Frontal cortex (tissue), 4 donors: Measurements from ENCODE around the gene TAF4B. TPM values are rescaled to one million over a fixed set of nuclear protein-coding genes. Genes with fewer than 3 reads are reported as not detected.
"Not testable (repeated sequence)": the region's sequence is repeated elsewhere in the genome, so short reads cannot be mapped to it uniquely, and the experiment has no call there.

Experiments
- DNase-seq, 2 donors: peaks; one replicate each; pipeline ENCODE4 v3.0.0; 2012; ENCODE audit warnings: low spot score in 2 of 2
- FAIRE-seq: peaks from 2 replicates; lab custom pipeline; 2012; peaks lifted over from hg19 to GRCh38; lab: Jason Lieb, UNC
- total RNA-seq: library from RNA; depleted of rRNA; stranded (reverse); fragments of >200 nt; gene quantifications from one replicate; pipeline ENCODE4 v1.2.3, GENCODE V29; 2014
- donor health status: control.
- donor health status: control.
- donor health status: control.

The TAF4B gene
- total RNA-seq, 1 donor from 2014 or later, result 2.0 TPM

DNA sequence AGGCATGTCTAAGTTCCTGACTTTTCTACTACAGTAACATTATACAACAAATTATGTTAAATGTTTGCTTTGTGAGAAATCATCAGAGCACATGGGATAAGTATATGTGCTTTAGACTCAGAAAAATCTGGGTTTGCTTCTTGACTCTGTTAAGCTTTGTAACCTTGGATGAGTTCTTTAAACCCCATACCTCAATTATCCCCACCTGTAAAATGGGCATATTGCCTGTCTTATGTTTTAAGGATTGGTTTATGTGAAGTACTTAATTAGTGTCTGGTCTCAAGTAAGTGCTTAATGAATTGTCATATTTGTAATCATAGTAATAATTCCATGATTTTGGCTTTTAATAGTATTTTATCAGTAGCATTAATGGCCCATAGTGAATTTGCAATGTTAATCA, 135.8 kb downstream of the TAF4B start:
- no peak for DNase-seq
- FAIRE-seq, result no peak

DNA sequence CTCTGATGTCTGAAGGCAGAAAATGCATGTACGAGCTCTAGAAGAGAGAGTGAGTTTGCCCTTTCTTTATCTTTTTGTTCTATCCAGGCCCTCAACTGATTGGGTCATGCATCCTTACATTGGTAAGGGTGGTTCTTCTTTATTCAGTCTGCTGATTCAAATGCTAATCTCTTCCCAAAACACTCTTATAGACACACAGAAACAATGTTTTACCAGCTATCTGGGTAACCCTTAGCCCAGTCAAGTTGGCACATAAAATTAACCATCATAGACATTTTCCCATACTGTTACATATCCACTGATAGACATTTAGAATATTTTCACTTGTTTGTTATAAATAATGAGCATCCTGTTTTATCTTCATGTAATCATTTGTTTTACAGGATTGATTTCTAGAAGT, 141.2 kb downstream of the TAF4B start:
- FAIRE-seq, result no peak
- DNase-seq, result no peak

DNA sequence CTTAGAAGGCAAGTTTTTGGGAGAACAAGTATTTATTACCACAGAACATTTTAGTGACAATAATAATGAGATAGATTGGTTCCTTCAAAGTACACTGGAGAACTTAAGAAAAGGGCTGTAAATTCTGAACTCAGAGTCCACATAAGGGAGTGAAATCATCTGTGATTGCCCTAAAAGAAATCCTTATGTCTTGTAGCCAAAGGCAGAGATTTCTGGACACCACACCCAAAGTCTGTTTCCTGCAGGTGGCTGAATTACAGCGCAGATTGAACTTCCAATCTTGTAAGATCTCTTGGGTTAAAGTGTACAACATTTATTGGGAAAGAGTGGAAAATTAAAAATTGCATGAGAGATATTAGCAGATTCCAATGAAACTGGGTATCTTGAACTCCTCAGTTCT, 143.8 kb downstream of the TAF4B start:
- DNase-seq (no peak), FAIRE-seq (no peak)

DNA sequence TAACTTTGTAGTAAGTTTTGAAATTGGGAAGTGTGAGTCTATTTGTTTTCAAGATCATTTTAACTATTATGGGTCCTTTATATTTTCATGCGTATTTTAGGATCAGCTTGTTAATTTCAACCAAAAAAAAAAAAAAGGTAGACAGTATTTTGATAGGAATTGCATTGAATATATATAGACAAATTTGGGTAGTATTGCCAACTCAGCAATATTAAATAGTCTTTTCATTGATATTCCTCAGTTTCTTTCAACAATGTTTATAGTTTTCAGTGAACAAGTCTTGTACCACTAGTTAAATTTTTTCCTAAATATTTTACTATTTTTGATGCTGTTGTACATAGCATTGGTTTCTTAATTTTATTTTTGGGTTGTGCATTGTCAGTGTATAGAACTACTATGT, 149.9 kb downstream of the TAF4B start:
- FAIRE-seq, result no peak

DNA sequence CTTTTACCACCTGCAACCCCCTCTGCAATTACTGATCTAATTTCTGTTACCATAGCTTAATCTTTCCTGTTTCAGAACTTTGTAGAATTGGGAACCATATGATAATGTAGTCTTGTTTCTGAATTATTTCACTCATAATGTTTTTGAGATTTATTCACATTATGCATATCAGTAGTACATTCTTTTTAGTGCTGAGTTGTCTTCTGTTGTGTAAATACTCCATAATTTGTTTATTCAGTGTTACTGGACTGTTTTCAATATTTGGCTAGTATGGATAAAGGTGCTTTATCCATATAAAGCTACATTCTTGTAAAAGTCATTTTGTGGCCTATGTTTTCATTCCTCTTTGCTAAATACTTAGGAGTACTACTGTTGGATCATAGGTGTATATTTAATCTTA, 152.5 kb downstream of the TAF4B start:
- no peak for DNase-seq
- FAIRE-seq, result no peak

More for the DNA sequence above, 149.9 kb downstream of the TAF4B start:
- DNase-seq, result no peak

DNA sequence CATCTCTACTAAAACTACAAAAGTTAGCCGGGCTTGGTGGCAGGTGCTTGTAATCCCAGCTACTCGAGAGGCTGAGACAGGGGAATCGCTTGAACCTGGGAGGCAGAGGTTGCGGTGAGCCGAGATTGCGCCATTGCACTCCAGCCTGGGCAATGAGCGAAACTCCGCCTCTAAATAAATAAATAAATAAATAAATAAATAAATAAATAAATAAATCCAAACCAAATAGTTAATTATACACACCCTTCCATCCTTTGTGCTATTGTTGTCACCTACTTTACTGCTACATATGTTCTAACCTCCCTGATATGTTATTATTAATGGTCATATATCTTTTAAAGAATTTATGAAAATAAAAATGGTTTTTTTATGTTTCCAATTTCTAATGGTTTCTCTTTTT, 155.3 kb downstream of the TAF4B start:
- FAIRE-seq, DNase-seq: not testable (repeated sequence)

DNA sequence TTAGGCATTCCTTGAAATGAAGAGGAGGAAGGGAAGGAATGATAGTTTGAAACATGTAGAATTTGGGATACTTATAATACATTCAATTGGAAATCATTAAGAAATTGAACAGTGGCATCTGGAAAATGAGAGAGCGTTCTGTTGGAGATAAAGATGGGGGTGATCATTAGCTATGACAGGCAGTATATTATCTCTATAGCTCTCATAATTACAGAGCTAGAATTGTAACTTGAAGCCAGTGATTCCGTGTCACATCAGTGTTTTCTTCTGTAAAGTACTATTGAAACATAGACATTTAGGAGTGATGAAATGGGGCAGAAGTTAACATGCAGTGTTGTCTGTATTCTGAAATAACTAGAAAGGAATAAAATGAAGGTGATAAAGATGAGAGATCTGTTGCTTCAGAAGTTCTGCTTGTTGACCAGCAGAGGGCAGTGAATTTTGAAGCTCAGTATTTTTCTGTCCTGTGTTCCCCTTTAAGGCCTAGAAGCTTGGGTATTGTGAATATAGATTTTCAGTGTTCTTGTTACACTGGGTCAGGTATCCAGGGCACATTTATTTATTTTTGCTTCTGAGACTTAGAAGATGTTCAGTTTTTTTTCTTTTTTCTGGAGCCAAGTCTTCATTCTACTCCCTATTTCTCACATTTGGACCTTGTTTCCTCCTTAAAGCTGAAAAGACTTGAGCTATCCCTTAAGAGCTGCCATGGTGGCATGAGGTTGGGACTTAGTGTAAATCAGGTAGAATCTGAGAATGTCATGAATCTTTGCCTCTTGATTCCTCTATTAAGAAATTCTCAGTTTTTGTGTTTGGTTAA, 157.4 kb downstream of the TAF4B start:
- DNase-seq (peak in 1 of 2 donors; percentile 20), FAIRE-seq (no peak)

DNA sequence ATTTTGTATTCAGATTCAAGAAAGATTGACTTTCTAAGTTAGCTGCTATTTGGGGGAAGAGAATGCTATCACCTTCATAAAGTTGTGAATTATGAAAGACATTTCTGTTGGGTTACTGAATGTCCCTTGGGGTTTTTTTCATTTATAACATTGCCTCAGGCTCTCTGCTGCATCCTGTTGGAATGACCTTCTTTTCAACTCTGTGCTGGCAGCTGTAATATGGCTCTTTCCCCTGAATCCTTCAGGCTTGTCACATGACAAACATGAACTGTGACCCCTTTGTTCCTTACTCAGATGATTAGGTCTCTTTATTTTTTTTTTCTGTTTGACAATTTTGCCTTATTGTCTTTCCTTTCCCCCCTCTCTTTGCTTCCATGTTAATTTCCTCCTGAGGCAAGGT, 159.8 kb downstream of the TAF4B start:
- DNase-seq, result no peak
- FAIRE-seq, result no peak

DNA sequence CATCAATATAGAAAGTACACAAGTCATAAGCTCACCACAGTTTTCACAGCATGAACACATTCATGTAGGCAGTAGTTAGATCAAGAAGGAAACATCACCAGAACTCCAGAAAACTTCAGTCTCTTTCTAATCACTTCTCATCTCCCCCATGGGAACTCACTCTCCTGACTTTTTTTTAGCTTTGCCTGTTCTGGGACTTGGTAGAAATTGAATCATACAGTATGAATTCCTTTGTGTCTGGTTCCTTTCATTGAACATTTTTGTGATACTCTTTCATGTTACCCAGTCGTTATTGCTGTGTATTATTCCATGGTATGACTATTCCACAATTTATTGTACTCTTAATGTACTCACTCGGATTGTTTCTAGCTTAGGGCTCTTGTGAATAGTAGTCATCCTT, 160.2 kb downstream of the TAF4B start:
- DNase-seq, result no peak
- FAIRE-seq, result no peak

DNA sequence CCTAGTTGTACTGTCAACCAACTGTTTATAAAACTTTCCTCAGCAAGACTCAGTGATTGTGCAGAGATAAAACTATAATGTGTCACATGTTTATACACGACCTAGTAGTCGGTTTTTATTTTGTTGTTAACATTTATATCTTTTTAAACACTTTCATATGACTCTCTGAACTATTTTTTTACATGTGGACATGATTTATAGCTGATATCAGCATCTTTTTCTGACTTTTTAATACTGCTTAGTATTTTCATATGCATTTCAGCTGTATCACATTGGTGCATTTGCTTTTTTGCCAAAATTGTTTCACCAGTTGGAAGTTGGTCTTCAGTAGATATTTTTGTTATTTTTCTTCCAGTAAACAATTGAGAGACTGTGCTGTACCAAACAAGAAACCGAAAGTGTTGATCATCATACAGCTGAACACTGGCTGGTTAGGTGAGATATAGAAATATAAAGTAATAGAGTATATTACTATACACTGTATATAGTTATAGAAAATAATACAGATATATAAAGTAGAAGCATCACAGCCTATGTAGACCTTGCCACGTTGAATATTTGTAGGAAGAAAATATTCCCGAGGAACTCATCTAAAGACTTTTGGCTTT, 167.9 kb downstream of the TAF4B start:
- FAIRE-seq, result no peak

DNA sequence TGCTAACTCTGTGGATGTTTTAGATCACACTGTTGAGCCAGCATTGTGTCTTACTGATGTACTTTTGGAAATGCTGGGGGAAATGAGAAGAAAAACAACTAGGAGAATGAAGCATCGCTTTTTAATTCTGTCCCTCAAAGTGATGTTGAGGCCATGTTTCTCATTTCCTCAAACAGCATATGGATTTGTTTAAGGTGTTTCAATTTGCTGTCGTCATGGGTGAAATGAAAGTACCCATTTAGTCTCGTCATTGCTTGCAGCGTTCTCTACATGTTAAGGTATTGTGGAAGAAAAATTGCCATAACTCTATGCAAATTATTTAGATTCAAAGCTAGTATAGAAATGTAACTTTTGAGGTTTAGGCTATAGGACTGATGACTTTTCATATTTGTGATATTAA, 170.8 kb downstream of the TAF4B start:
- FAIRE-seq (no peak), DNase-seq (no peak)

More for the DNA sequence above, 167.9 kb downstream of the TAF4B start:
- DNase-seq, result no peak

DNA sequence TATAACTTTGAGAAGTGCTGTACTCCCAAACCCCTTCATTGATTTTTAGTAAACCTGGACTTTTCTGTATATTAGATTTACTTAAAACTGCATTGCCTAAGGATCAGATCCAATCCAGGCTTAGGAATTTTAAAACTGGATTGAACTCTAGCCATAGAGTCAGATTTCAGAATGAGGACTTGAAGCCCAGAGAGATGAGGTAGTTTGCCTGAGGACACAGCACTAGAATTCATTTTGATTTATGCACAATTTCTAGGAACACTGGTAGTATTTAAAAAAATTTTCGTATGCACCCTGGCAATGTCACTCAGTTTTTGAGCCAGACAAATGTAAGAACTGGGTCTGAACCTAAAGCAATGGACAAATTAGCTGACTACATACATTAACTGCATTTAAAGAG, 177.2 kb downstream of the TAF4B start:
- DNase-seq (no peak), FAIRE-seq (no peak)

DNA sequence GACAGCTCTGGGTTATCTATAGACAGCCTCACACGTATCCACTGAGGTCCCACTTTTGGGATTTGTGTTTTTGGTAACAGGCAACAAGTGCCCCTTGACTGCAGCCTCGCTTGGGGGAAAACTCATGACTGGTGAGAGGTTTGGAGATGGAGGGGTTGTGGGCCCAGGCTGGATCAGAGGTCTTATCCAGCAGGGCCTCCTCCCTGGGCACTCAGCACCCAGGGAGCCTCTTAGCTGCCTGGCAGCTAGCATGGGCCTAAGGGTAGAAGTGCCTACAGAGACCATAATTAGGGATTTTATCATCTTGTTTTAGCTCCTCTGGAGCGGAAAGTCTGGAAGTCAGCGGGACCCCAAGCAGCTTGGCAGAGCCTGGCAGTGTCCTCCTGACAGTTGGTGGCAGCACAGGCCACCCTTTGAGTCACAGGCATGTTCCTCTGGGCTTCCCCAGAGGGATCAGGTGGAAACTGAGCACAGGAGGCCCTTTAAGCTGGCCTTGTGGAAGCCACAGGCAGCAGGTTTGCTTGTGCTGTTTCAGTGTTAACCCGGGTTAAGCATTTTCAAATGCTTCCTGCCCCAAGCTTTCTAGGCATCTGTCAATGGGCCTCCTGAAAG, 179.1 kb downstream of the TAF4B start:
- DNase-seq (peak; percentile 43 to 60), FAIRE-seq (no peak)

DNA sequence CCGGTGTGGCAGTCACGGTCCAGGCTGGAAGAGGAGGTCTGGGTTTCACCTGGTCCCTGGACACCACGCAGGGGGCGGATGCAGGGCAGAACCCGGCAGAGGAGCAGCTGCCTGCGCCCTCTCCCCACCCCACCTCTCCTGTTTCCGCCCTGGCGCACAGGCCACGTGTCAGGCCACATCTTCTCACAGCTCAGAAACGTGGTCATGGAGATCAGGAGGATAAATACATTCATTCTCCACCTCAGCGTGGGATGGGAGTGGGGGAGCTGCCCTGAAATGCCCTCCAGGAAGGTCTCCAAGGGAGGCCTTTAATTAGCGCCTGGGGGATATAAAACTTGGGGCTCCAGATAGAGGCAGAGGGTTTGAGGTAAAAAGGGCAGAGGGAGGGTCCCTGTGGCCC, 180.1 kb downstream of the TAF4B start:
- FAIRE-seq (no peak), DNase-seq (no peak)

DNA sequence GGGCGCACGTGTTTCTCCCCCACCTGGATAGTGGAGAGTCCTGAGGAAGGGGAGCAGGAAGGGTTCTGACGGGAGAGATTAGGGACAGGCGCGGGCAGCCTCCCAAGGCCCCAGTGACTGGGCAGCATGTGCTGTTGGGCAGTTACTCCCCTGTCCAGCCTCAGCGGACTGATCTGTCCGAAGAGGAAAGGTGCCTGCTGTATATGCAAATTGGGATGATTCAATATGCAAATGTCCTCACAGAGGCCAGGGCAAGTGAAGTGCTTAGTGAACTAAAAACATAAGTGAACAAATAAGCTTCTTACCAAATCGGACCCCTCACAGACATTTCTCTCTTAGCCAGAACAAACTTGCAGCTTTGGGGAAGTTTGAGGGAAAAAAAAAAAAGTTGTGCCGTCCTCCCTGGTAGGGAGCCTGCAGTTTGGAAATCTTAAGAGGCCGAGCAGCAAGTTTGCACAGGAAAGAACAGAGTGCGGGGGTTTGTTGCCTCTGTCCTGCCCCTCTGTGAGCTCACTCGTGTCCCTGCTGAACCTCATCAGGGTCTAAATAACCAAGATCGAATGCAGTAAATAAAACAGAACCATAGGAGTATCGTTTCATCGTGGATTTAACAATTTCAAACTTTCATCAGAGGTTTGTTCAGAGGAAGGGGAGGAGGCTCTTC, 180.7 kb downstream of the TAF4B start:
- no peak for DNase-seq
- FAIRE-seq, result no peak

DNA sequence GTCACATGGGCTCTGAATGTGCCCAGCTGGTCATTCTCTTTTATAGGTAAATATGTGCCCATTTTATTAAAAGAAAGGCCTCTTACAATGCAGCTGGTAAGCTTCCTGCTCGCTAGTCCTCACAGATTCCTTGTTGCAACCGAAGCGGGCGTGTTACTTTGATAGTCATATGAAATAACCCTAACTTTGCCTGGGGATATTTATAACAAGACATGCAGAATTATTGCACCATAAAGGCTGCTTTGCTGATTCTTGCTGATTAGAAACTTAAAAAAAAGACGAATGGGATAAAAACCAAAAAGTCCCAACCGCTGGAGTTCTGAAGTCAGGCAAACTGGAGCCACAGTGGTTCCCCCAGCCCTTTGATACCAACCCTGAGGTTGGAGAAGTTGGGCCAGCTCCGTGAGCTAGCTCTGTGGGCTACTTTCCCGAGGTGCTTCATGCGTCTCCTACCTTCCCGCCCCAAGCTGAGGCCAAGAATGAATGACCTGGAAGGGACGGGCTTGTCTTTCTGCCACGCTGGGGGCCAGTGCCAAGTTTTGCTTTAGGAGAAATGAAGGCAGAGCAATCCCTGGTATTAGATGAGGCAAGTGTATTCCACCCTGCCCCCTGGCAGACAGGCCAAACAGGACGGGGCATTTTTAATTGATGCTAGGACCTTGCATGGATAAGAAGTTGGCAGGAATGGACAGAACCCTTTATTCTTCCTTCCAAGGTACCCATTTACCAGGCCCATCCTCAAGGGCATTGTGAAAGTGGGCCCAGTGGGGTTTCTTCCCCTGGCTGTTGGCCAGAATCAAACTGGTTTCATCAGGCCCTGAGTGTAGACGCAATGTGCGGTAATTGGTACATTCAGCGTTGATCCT, 181.7 kb downstream of the TAF4B start:
- no peak for DNase-seq
- FAIRE-seq, result no peak

DNA sequence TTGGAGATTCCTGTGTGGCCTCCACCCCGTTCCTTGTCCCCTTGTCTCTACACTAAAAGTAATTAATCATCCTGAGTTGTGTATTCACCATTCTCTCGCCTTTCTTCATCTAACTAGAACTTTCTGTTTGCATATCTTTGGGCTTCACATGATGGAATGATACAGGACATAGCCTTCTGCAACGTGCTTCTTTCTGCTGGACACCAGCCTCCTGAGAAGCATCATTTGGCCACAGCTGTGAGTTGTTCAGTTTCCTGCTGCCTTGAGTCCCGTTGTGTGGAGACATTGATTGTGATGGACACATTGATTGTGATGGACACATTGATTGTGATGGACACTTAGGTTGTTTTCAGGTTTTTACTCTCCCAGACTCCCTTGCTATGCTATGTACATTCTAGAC, 182.8 kb downstream of the TAF4B start:
- no peak for FAIRE-seq

DNA sequence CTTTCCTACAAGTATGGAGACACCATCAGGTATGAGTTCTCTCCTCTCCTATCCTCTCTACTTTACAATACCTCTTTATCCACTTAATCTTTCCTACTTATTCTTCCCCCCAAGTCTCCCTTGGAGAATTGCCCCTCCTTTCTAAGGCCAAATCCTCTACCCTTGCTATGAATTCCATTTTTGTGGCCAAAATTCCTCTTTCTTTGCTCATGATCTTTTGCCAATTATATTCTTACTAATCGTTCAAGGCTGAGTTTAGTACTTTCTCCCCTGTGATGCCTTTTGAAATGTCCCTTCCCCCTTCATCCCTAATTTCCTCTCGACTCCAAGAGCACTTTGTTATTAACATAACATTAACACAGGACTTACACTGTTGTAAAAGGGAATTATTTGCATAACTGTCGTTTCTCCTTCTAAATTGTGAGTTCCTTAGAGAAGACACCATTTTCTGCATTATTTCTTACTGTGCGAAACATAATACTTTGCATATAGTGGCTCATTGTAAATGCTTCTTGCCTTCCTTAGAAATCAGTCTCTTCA, 188.7 kb downstream of the TAF4B start:
- no peak for DNase-seq
- no peak for FAIRE-seq

More for the DNA sequence above, 182.8 kb downstream of the TAF4B start:
- no peak for DNase-seq

DNA sequence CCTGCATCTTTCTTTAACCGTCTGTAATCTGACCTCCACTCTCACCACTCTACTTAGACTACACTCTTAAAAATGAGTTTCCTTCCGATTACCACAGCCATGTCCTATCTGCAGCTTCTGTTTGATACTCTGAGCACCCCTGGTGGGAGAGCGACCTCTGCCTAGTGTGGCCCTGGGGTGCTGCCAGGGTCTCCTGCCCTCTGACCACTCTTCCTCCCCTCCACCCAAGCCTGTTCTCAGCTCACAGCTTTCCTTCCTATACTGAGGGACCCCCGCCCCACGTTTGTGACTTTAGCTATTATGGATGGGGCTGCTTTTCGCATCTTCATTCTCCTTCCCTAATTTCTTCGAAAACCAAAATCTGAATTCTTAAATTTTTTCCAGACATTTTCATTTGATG, 189.4 kb downstream of the TAF4B start:
- FAIRE-seq (no peak), DNase-seq (no peak)
